Spinal cord (tissue), 10 donors: ENCODE results near the gene GRIA3. TPM values are rescaled to one million over a fixed set of nuclear protein-coding genes. Genes with fewer than 3 reads are reported as not detected.
A peak's percentile ranks its signal among the peaks of the same experiment; 100 is the strongest.

Source experiments
- DNase-seq, 6 donors: peaks; one replicate each; pipeline versions ENCODE4 v3.0.0 to v3.0.0-alpha.2; 2013 to 2015; ENCODE audit warnings: low spot score in 6 of 6, low read depth in 4 of 6
- H3K27ac ChIP-seq: one replicate; pipeline ENCODE4 v1.5.1; 2013; ENCODE audit warnings: low read depth, low read length, control low read depth
- H3K27me3 ChIP-seq: one replicate; pipeline ENCODE4 v1.6.1; 2013; ENCODE audit warnings: low read length; ENCODE audit not compliant: control insufficient read depth, insufficient read depth
- H3K36me3 ChIP-seq: one replicate; pipeline ENCODE4 v1.6.1; 2013; ENCODE audit warnings: low read length; ENCODE audit not compliant: control insufficient read depth, insufficient read depth
- H3K4me1 ChIP-seq: one replicate; pipeline ENCODE4 v1.6.1; 2013; ENCODE audit warnings: low read length; ENCODE audit not compliant: control insufficient read depth, insufficient read depth
- H3K4me3 ChIP-seq: one replicate; pipeline ENCODE4 v1.5.1; 2013; ENCODE audit warnings: low read depth, low read length, control low read depth
- H3K9me3 ChIP-seq: one replicate; pipeline ENCODE4 v1.6.1; 2013; ENCODE audit warnings: low read length; ENCODE audit not compliant: control insufficient read depth, insufficient read depth
- WGBS: methylation state at CpG from one replicate; pipeline ENCODE4 v1.1.5; 2013; ENCODE audit warnings: missing lambda C conversion rate; ENCODE audit not compliant: insufficient coverage; 5-methylcytosine and 5-hydroxymethylcytosine counted together
- long read RNA-seq, 4 donors: transcript quantifications; one replicate each; lab custom pipeline, GENCODE V29; 2026
- polyA plus RNA-seq, 2 donors: library from polyadenylated mRNA; unstranded; fragments of 120-200 nt; gene quantifications; one replicate each; pipeline ENCODE4 v1.2.1, GENCODE V29; 2013; ENCODE audit not compliant: insufficient read length in 2 of 2
- total RNA-seq, 2 donors: library from RNA; depleted of rRNA in 1 of 2; stranded (reverse); fragments of 120-200 nt in 1 of 2; fragments of >200 nt in 1 of 2; gene quantifications; one replicate each; pipeline versions ENCODE4 v1.2.3 to v1.2.4, GENCODE V29; 2013 to 2014
- donor health status: healthy.

GRIA3 gene
- total RNA-seq (10 to 100 TPM; 22.3 to 62.0 TPM), polyA plus RNA-seq (10 to 100 TPM; 39.4 to 53.7 TPM)
- long read RNA-seq, donor 1, full-length matches to known transcripts, result 7 of 7 reads
- long read RNA-seq, donor 1, partial matches to known transcripts, result 0 of 7 reads
- long read RNA-seq, donor 1, other reads (novel, unspliced or antisense), result 0 of 7 reads
- long read RNA-seq, donor 2, full-length matches to known transcripts, result 2 of 12 reads
- long read RNA-seq, donor 2, partial matches to known transcripts, result 10 of 12 reads
- long read RNA-seq, donor 2, other reads (novel, unspliced or antisense), result 0 of 12 reads
- long read RNA-seq, donor 3, full-length matches to known transcripts, result 4 of 9 reads
- long read RNA-seq, donor 3, partial matches to known transcripts, result 5 of 9 reads
- long read RNA-seq, donor 3, other reads (novel, unspliced or antisense), result 0 of 9 reads
- long read RNA-seq, donor 4, result 0 reads

- no peaks in the 10 kb centered on the region for H3K36me3 ChIP-seq
- peak within 1 kb of the TSS; percentile 44 for H3K27ac ChIP-seq
- peaks cover 3% of the 10 kb centered on the region for H3K4me1 ChIP-seq
- peak within 1 kb of the TSS; percentile 57 for H3K4me3 ChIP-seq
- peaks cover 5% of the 10 kb centered on the region for H3K27me3 ChIP-seq
- peak in 2 of 6 donors; percentile 88 to 90 for DNase-seq
- no peaks in the 10 kb centered on the region for H3K9me3 ChIP-seq
- 23% methylated on average over 33 of the region's 33 CpGs for WGBS
These were observed at the start of gene GRIA3 for GRCh38 chrX:123184219-123184865. Gene GRIA3, plus strand, starts transcription at chrX:123184278. Its CDS starts 258 bp downstream, at chrX:123184536.

- DNase-seq, result no peak
- Histone ChIP-seq H3K27me3 (no peaks in the 10 kb centered on the region), H3K9me3 (no peaks in the 10 kb centered on the region), H3K36me3 (no peaks in the 10 kb centered on the region), H3K4me3 (no peak overlapping the region), H3K4me1 (no peaks in the 10 kb centered on the region), H3K27ac (no peak overlapping the region)
- 71% methylated on average over 1 of the region's 1 CpG for WGBS
These were observed 45.6 kb upstream of the GRIA3 start for GRCh38 chrX:123138473-123138872.

GRCh38 chrX:123140454-123140853, 43.6 kb upstream of the GRIA3 start:
- DNase-seq, result peak in 1 of 6 donors; percentile 3
- H3K9me3 ChIP-seq, result no peaks in the 10 kb centered on the region
- H3K4me1 ChIP-seq, result no peaks in the 10 kb centered on the region
- no peak overlapping the region for H3K27ac ChIP-seq
- no peak overlapping the region for H3K4me3 ChIP-seq
- no peaks in the 10 kb centered on the region for H3K36me3 ChIP-seq
- H3K27me3 ChIP-seq, result no peaks in the 10 kb centered on the region
- no CpG with 5 or more reads among the region's 5 CpGs for WGBS

- no CpG with 5 or more reads among the region's 1 CpG for WGBS
- Histone ChIP-seq H3K9me3 (no peaks in the 10 kb centered on the region), H3K27ac (no peak overlapping the region), H3K4me1 (no peaks in the 10 kb centered on the region), H3K4me3 (no peak overlapping the region), H3K27me3 (no peaks in the 10 kb centered on the region), H3K36me3 (no peaks in the 10 kb centered on the region)
- no peak for DNase-seq
These were observed 43.2 kb upstream of the GRIA3 start for GRCh38 chrX:123140904-123141303.

GRCh38 chrX:123153846-123154335, 30.2 kb upstream of the GRIA3 start:
- no peaks in the 10 kb centered on the region for H3K36me3 ChIP-seq
- no peak for DNase-seq
- no peaks in the 10 kb centered on the region for H3K9me3 ChIP-seq
- H3K4me3 ChIP-seq, result no peak overlapping the region
- H3K27ac ChIP-seq, result no peak overlapping the region
- no peaks in the 10 kb centered on the region for H3K4me1 ChIP-seq
- no peaks in the 10 kb centered on the region for H3K27me3 ChIP-seq
- 67% methylated on average over 1 of the region's 7 CpGs for WGBS

- no peak for DNase-seq
- Histone ChIP-seq H3K4me1 (no peaks in the 10 kb centered on the region), H3K27ac (no peak overlapping the region), H3K4me3 (no peak overlapping the region), H3K9me3 (no peaks in the 10 kb centered on the region), H3K36me3 (no peaks in the 10 kb centered on the region), H3K27me3 (no peaks in the 10 kb centered on the region)
- WGBS, result no CpG with 5 or more reads among the region's 1 CpG
These were observed 28.8 kb upstream of the GRIA3 start for GRCh38 chrX:123155327-123155726.

- Histone ChIP-seq H3K27ac (no peak overlapping the region), H3K4me3 (no peak overlapping the region), H3K36me3 (no peaks in the 10 kb centered on the region), H3K4me1 (no peaks in the 10 kb centered on the region), H3K27me3 (no peaks in the 10 kb centered on the region), H3K9me3 (no peaks in the 10 kb centered on the region)
- WGBS, result 71% methylated on average over 1 of the region's 3 CpGs
- DNase-seq, result no peak
These were observed 26.5 kb upstream of the GRIA3 start for GRCh38 chrX:123157586-123157985.

GRCh38 chrX:123159403-123159802, 24.7 kb upstream of the GRIA3 start:
- Histone ChIP-seq H3K4me1 (no peaks in the 10 kb centered on the region), H3K27ac (no peak overlapping the region), H3K27me3 (no peaks in the 10 kb centered on the region), H3K4me3 (no peak overlapping the region), H3K9me3 (no peaks in the 10 kb centered on the region), H3K36me3 (no peaks in the 10 kb centered on the region)
- no peak for DNase-seq
- no CpG with 5 or more reads among the region's 4 CpGs for WGBS

GRCh38 chrX:123167621-123168020, 16.5 kb upstream of the GRIA3 start:
- Histone ChIP-seq H3K27me3 (no peaks in the 10 kb centered on the region), H3K9me3 (no peaks in the 10 kb centered on the region), H3K36me3 (no peaks in the 10 kb centered on the region), H3K27ac (no peak overlapping the region), H3K4me1 (no peaks in the 10 kb centered on the region), H3K4me3 (no peak overlapping the region)
- DNase-seq, result no peak
